BLaER1 treated with 17β-estradiol and CSF1 and Interleukin-3, amounts not matched to agents 10 nM and 100 nM (cell line): ENCODE measurements around the gene SPON1.
"Not testable (repeated sequence)": the region's sequence is repeated elsewhere in the genome, so short reads cannot be mapped to it uniquely, and the experiment has no call there.

Experiments
- H3K27ac ChIP-seq, 11 experiments: shearing (Covaris generic); formaldehyde crosslinking; 2 replicates each; pipeline ENCODE4 v1.8.1; 2022
- H3K27me3 ChIP-seq, 11 experiments: shearing (Covaris generic); formaldehyde crosslinking; 2 replicates each; pipeline ENCODE4 v1.8.1; 2022
- H3K36me3 ChIP-seq, 11 experiments: shearing (Covaris generic); formaldehyde crosslinking; 2 replicates each; pipeline ENCODE4 v1.8.1; 2022
- H3K4me1 ChIP-seq, 10 experiments: shearing (Covaris generic); formaldehyde crosslinking; 2 replicates each; pipeline ENCODE4 v1.8.1; 2022
- H3K4me2 ChIP-seq, 11 experiments: shearing (Covaris generic); formaldehyde crosslinking; 2 replicates each; pipeline ENCODE4 v1.8.1; 2022
- H3K4me3 ChIP-seq, 10 experiments: shearing (Covaris generic); formaldehyde crosslinking; 2 replicates each; pipeline ENCODE4 v1.8.1; 2022
- H3K9ac ChIP-seq, 11 experiments: shearing (Covaris generic); formaldehyde crosslinking; 2 replicates each; pipeline ENCODE4 v1.8.1; 2022
- H3K9me3 ChIP-seq, 11 experiments: shearing (Covaris generic); formaldehyde crosslinking; replicated peaks in 1 of 11; 2 replicates each; pipeline ENCODE4 v1.8.1; 2022
- H4K20me1 ChIP-seq, 11 experiments: shearing (Covaris generic); formaldehyde crosslinking; 2 replicates each; pipeline ENCODE4 v1.8.1; 2022
- Cebpa-rat ChIP-seq, 11 experiments: shearing (Covaris generic); IDR thresholded peaks; 2 replicates each; pipeline ENCODE4 v1.8.1; 2022

Gene SPON1

GRCh38 chr11:13962562-13963168 lies at the start of gene SPON1:
Gene SPON1 (plus strand): TSS chr11:13962723. CDS start chr11:13962905, 182 bp downstream.
- H4K20me1 ChIP-seq = no peaks in the 10 kb centered on the region
- no peak for TF ChIP-seq Cebpa-rat (IDR thresholded peaks at IDR 0.05)
- 0 out of 20 replicates have a peak within 1 kb of the TSS, but pooled peaks of 1 of the 10 experiments have one; percentile 20 for H3K4me3 ChIP-seq
- H3K9me3 ChIP-seq = peaks cover 26 to 34% (median 28%) of the 10 kb centered on the region in 11 experiments
- no peaks in the 10 kb centered on the region for H3K36me3 ChIP-seq
- no peaks in the 10 kb centered on the region for H3K4me1 ChIP-seq
- H3K9ac ChIP-seq = no peak within 1 kb of the TSS
- peaks cover 34 to 47% (median 41%) of the 10 kb centered on the region in 11 experiments for H3K27me3 ChIP-seq
- H3K4me2 ChIP-seq = no peak within 1 kb of the TSS
- no peak within 1 kb of the TSS for H3K27ac ChIP-seq

- H3K36me3 ChIP-seq = no peaks in the 10 kb centered on the region
- no peaks in the 10 kb centered on the region for H3K27me3 ChIP-seq
- no peaks in the 10 kb centered on the region for H4K20me1 ChIP-seq
- H3K4me2 ChIP-seq = peak overlapping the region in 9 of 11 experiments; percentile 8 to 78 (median 60); a peak in 17 of 22 replicates
- H3K9me3 ChIP-seq = no peaks in the 10 kb centered on the region; a peak in 1 of 22 replicates
- no peak overlapping the region for H3K4me3 ChIP-seq
- H3K4me1 ChIP-seq = peaks cover under 1 to 60% (median 15%) of the 10 kb centered on the region in 10 experiments; a peak in 17 of 20 replicates
- peak overlapping the region in 2 of 11 experiments; percentile 40 to 45; a peak in 5 of 22 replicates for H3K27ac ChIP-seq
- no peak overlapping the region for H3K9ac ChIP-seq
- TF ChIP-seq Cebpa-rat (IDR thresholded peaks at IDR 0.05) = no peak
Observed at GRCh38 chr11:13917264-13917663, 45.3 kb upstream of the SPON1 start.

GRCh38 chr11:13917904-13918303 lies 44.6 kb upstream of the SPON1 start:
- Histone ChIP-seq H3K9me3 (no peaks in the 10 kb centered on the region), H3K27me3 (no peaks in the 10 kb centered on the region), H3K4me1 (peaks cover 7 to 67% (median 22%) of the 10 kb centered on the region in 10 experiments), H3K4me3 (no peak overlapping the region), H3K4me2 (peak overlapping the region in 9 of 11 experiments; percentile 8 to 78 (median 60); a peak in 17 of 22 replicates), H3K36me3 (no peaks in the 10 kb centered on the region), H3K27ac (peak overlapping the region in 2 of 11 experiments; percentile 40 to 45; a peak in 5 of 22 replicates), H3K9ac (no peak overlapping the region), H4K20me1 (no peaks in the 10 kb centered on the region)
- TF ChIP-seq Cebpa-rat (IDR thresholded peaks at IDR 0.05) = no peak

GRCh38 chr11:13920756-13921155 lies 41.8 kb upstream of the SPON1 start:
- Histone ChIP-seq H3K4me2 (peak overlapping the region in 1 of 11 experiments; percentile 62; a peak in 2 of 22 replicates), H3K4me3 (no peak overlapping the region), H3K27me3 (no peaks in the 10 kb centered on the region), H3K4me1 (peaks cover 35 to 94% (median 50%) of the 10 kb centered on the region in 10 experiments), H4K20me1 (no peaks in the 10 kb centered on the region), H3K9me3 (no peaks in the 10 kb centered on the region), H3K36me3 (no peaks in the 10 kb centered on the region), H3K9ac (no peak overlapping the region), H3K27ac (no peak overlapping the region)
- TF ChIP-seq Cebpa-rat (IDR thresholded peaks at IDR 0.05) = no peak

GRCh38 chr11:13921545-13921944 lies 41.0 kb upstream of the SPON1 start:
- TF ChIP-seq Cebpa-rat (IDR thresholded peaks at IDR 0.05) = no peak
- peaks cover 35 to 94% (median 53%) of the 10 kb centered on the region in 10 experiments for H3K4me1 ChIP-seq
- no peak overlapping the region for H3K4me3 ChIP-seq
- no peaks in the 10 kb centered on the region for H3K27me3 ChIP-seq
- H3K27ac ChIP-seq = no peak overlapping the region
- no peaks in the 10 kb centered on the region for H3K9me3 ChIP-seq
- H3K4me2 ChIP-seq = peak overlapping the region in 2 of 11 experiments; percentile 35 to 83; a peak in 3 of 22 replicates
- no peak overlapping the region for H3K9ac ChIP-seq
- no peaks in the 10 kb centered on the region for H3K36me3 ChIP-seq
- no peaks in the 10 kb centered on the region for H4K20me1 ChIP-seq

- peaks cover 0 to 7% (median 0%) of the 10 kb centered on the region in 11 experiments; a peak in 2 of 22 replicates for H3K9me3 ChIP-seq
- no peaks in the 10 kb centered on the region for H4K20me1 ChIP-seq
- H3K27ac ChIP-seq = peak overlapping the region; percentile 72 to 89 (median 83)
- H3K27me3 ChIP-seq = no peaks in the 10 kb centered on the region
- H3K4me1 ChIP-seq = peaks cover 34 to 94% (median 41%) of the 10 kb centered on the region in 10 experiments
- TF ChIP-seq Cebpa-rat (IDR thresholded peaks at IDR 0.05) = no peak
- H3K9ac ChIP-seq = peak overlapping the region in 6 of 11 experiments; percentile 1 to 70 (median 64); a peak in 5 of 22 replicates
- H3K36me3 ChIP-seq = no peaks in the 10 kb centered on the region
- H3K4me2 ChIP-seq = peak overlapping the region; percentile 78 to 92 (median 84)
- H3K4me3 ChIP-seq = peak overlapping the region in 3 of 10 experiments; percentile 30 to 35 (median 32); a peak in 3 of 20 replicates
Observed at GRCh38 chr11:13923182-13923581, 39.3 kb upstream of the SPON1 start.

GRCh38 chr11:13923716-13924650 lies 38.5 kb upstream of the SPON1 start:
- peak overlapping the region in 8 of 10 experiments; percentile 13 to 43 (median 31); a peak in 13 of 20 replicates for H3K4me3 ChIP-seq
- H4K20me1 ChIP-seq = no peaks in the 10 kb centered on the region
- H3K9me3 ChIP-seq = peaks cover 0 to 7% (median 0%) of the 10 kb centered on the region in 11 experiments; a peak in 2 of 22 replicates
- H3K4me2 ChIP-seq = peak overlapping the region; percentile 78 to 92 (median 84)
- peaks cover 41 to 94% (median 49%) of the 10 kb centered on the region in 10 experiments for H3K4me1 ChIP-seq
- no peak for TF ChIP-seq Cebpa-rat (IDR thresholded peaks at IDR 0.05)
- no peaks in the 10 kb centered on the region for H3K36me3 ChIP-seq
- peak overlapping the region; percentile 72 to 89 (median 83) for H3K27ac ChIP-seq
- no peaks in the 10 kb centered on the region for H3K27me3 ChIP-seq
- H3K9ac ChIP-seq = peak overlapping the region; percentile 36 to 70 (median 60); a peak in 18 of 22 replicates

- Histone ChIP-seq H3K4me2 (peak overlapping the region; percentile 78 to 92 (median 84)), H3K27ac (peak overlapping the region; percentile 70 to 89 (median 83)), H3K36me3 (no peaks in the 10 kb centered on the region), H3K4me1 (peaks cover 47 to 94% (median 56%) of the 10 kb centered on the region in 10 experiments), H3K27me3 (no peaks in the 10 kb centered on the region), H3K4me3 (peak overlapping the region in 4 of 10 experiments; percentile 13 to 35 (median 27); a peak in 5 of 20 replicates), H3K9ac (peak overlapping the region in 10 of 11 experiments; percentile 17 to 65 (median 57); a peak in 13 of 22 replicates), H3K9me3 (peaks cover 0 to 7% (median 0%) of the 10 kb centered on the region in 11 experiments; a peak in 2 of 22 replicates), H4K20me1 (no peaks in the 10 kb centered on the region)
- TF ChIP-seq Cebpa-rat (IDR thresholded peaks at IDR 0.05) = peak in 10 of 11 experiments; percentile 36 to 83 (median 66); a peak in 12 of 22 replicates
Observed at GRCh38 chr11:13924801-13925327, 37.7 kb upstream of the SPON1 start.

- not testable (repeated sequence) for H3K36me3 ChIP-seq, H3K9me3 ChIP-seq, H3K27me3 ChIP-seq, H3K9ac ChIP-seq, H3K4me3 ChIP-seq, H4K20me1 ChIP-seq
- H3K27ac ChIP-seq = peak overlapping the region in 2 of 11 experiments; percentile 83 to 89; a peak in 1 of 22 replicates
- H3K4me1 ChIP-seq = peaks cover 47 to 89% (median 56%) of the 10 kb centered on the region in 10 experiments
- peak overlapping the region in 3 of 11 experiments; percentile 20 to 84 (median 83); a peak in 4 of 22 replicates for H3K4me2 ChIP-seq
Observed at GRCh38 chr11:13926366-13926765, 36.2 kb upstream of the SPON1 start.
